ENCODE measurements around the gene DDX39B. TPM values are rescaled to one million over a fixed set of nuclear protein-coding genes. Genes with fewer than 3 reads are reported as not detected.

Gene DDX39B
- total and polyA plus RNA-seq, 7 experiments from 2014 or later: 106 to 761 (median 506) TPM

- DNase-seq (no peak), ATAC-seq (no peak)
- intact Hi-C loops (cut with micrococcal nuclease): no loop called here
- H3K4me1 ChIP-seq (ENCODE audit: control insufficient read depth in 2 of 2, insufficient read depth in 2 of 2, low read length in 2 of 2): no peaks in the 10 kb centered on the region
- H3K27ac ChIP-seq (ENCODE audit: low read depth, low read length): no peak overlapping the region
- H3K27me3 Mint-ChIP-seq: no peaks in the 10 kb centered on the region
- peaks cover 0 to 11% (median 0%) of the 10 kb centered on the region in 7 donors for H3K4me1 Mint-ChIP-seq
- no peaks in the 10 kb centered on the region for H3K36me3 Mint-ChIP-seq
- H3K9me3 Mint-ChIP-seq: no peaks in the 10 kb centered on the region
- ChIA-PET POLR2A (interaction anchor here (0.9 kb wide), 2 partner anchors 9 to 13 kb away, joined by 3 read pairs; no protein-coding TSS in a partner anchor), CTCF (interaction anchor here (0.7 kb wide), 2 partner anchors 10 to 84 kb away, joined by 3 to 4 read pairs; no protein-coding TSS in a partner anchor)
- no peaks in the 10 kb centered on the region for H3K9me3 ChIP-seq (ENCODE audit: control insufficient read depth in 2 of 3, low read length in 3 of 3)
- H3K4me3 ChIP-seq (ENCODE audit: low read length): no peak overlapping the region
- H3K36me3 ChIP-seq (ENCODE audit: control insufficient read depth in 2 of 3, insufficient read depth in 3 of 3, low read length in 3 of 3): no peaks in the 10 kb centered on the region
- H3K27ac Mint-ChIP-seq: no peak overlapping the region
- no peak overlapping the region for H3K4me3 Mint-ChIP-seq
- no peaks in the 10 kb centered on the region for H3K27me3 ChIP-seq (ENCODE audit: control insufficient read depth in 2 of 2, insufficient read depth in 2 of 2, low read length in 2 of 2)
These were observed 58.4 kb downstream of the DDX39B start for GRCh38 chr6:31483392-31483791.

GRCh38 chr6:31480574-31480973 lies 61.2 kb downstream of the DDX39B start:
- Mint-ChIP-seq H3K27me3 (no peaks in the 10 kb centered on the region), H3K4me1 (peaks cover 2 to 15% (median 7%) of the 10 kb centered on the region in 7 donors), H3K4me3 (no peak overlapping the region), H3K36me3 (no peaks in the 10 kb centered on the region), H3K27ac (no peak overlapping the region), H3K9me3 (no peaks in the 10 kb centered on the region)
- ATAC-seq (no peak), DNase-seq (no peak)
- H3K9me3 ChIP-seq (ENCODE audit: control insufficient read depth in 2 of 3, low read length in 3 of 3): no peaks in the 10 kb centered on the region
- H3K27me3 ChIP-seq (ENCODE audit: control insufficient read depth in 2 of 2, insufficient read depth in 2 of 2, low read length in 2 of 2): no peaks in the 10 kb centered on the region
- no peaks in the 10 kb centered on the region for H3K4me1 ChIP-seq (ENCODE audit: control insufficient read depth in 2 of 2, insufficient read depth in 2 of 2, low read length in 2 of 2)
- no peak overlapping the region for H3K27ac ChIP-seq (ENCODE audit: low read depth, low read length)
- ChIA-PET CTCF (no interaction called here), POLR2A (interaction anchor here (0.8 kb wide), 1 partner anchor 9 kb away, joined by 3 read pairs; no protein-coding TSS in a partner anchor)
- no peak overlapping the region for H3K4me3 ChIP-seq (ENCODE audit: low read length)
- intact Hi-C loops (cut with micrococcal nuclease): no loop called here
- no peaks in the 10 kb centered on the region for H3K36me3 ChIP-seq (ENCODE audit: control insufficient read depth in 2 of 3, insufficient read depth in 3 of 3, low read length in 3 of 3)

Other genes with a start within 250 kb of the DDX39B start
- gene HLA-B, start 184.8 kb downstream of the DDX39B start, total RNA-seq: 1,000 to 10,000 TPM; 5,136 to 7,364 (median 5,516) TPM
- 1,000 to 10,000 TPM; 5,467 to 7,459 TPM for gene HLA-B, start 184.8 kb downstream of the DDX39B start, polyA plus RNA-seq
- 10 to 100 TPM; 12.1 to 17.4 (median 15.2) TPM for gene MICA, start 138.4 kb downstream of the DDX39B start, total RNA-seq
- 1 to 10 TPM; 4.3 to 8.4 TPM for gene MICA, start 138.4 kb downstream of the DDX39B start, polyA plus RNA-seq
- gene MICB, start 43.9 kb downstream of the DDX39B start, total RNA-seq: 10 to 100 TPM; 11.7 to 49.5 (median 13.3) TPM
- 1 to 10 TPM; 3.4 to 4.7 TPM for gene MICB, start 43.9 kb downstream of the DDX39B start, polyA plus RNA-seq
- not detected for gene MCCD1, start 13.0 kb downstream of the DDX39B start, total RNA-seq
- gene MCCD1, start 13.0 kb downstream of the DDX39B start, polyA plus RNA-seq: not detected
- gene ATP6V1G2, start 4.6 kb upstream of the DDX39B start, total RNA-seq: 1 to 10 TPM; 2.7 to 7.5 (median 4.8) TPM
- gene ATP6V1G2, start 4.6 kb upstream of the DDX39B start, polyA plus RNA-seq: 1 to 10 TPM in 1 of 2 donors, under 1 TPM in 1; 0.38 to 1.9 TPM
- 10 to 100 TPM in 4 of 5 experiments, 1 to 10 TPM in 1; 8.7 to 17.2 (median 11.6) TPM for gene NFKBIL1, start 5.6 kb upstream of the DDX39B start, total RNA-seq
- 10 to 100 TPM in 1 of 2 donors, 1 to 10 TPM in 1; 9.4 to 13.8 TPM for gene NFKBIL1, start 5.6 kb upstream of the DDX39B start, polyA plus RNA-seq
- 100 to 1,000 TPM in 1 of 5 experiments, 10 to 100 TPM in 4; 12.3 to 110 (median 20.2) TPM for gene LTA, start 30.3 kb upstream of the DDX39B start, total RNA-seq
- 10 to 100 TPM; 24.0 to 27.5 TPM for gene LTA, start 30.3 kb upstream of the DDX39B start, polyA plus RNA-seq
- 100 to 1,000 TPM in 1 of 5 experiments, 10 to 100 TPM in 1, 1 to 10 TPM in 3; 5.4 to 125 (median 8.7) TPM for gene TNF, start 33.6 kb upstream of the DDX39B start, total RNA-seq
- 1 to 10 TPM in 1 of 2 donors, under 1 TPM in 1; 0.73 to 1.1 TPM for gene TNF, start 33.6 kb upstream of the DDX39B start, polyA plus RNA-seq
- 1,000 to 10,000 TPM in 1 of 5 experiments, 100 to 1,000 TPM in 4; 370 to 1,909 (median 670) TPM for gene LTB, start 40.4 kb upstream of the DDX39B start, total RNA-seq
- 1,000 to 10,000 TPM; 1,970 to 2,371 TPM for gene LTB, start 40.4 kb upstream of the DDX39B start, polyA plus RNA-seq
- 100 to 1,000 TPM in 2 of 5 experiments, 10 to 100 TPM in 3; 15.1 to 234 (median 32.0) TPM for gene LST1, start 44.3 kb upstream of the DDX39B start, total RNA-seq
- 10 to 100 TPM in 1 of 2 donors, 1 to 10 TPM in 1; 8.4 to 15.3 TPM for gene LST1, start 44.3 kb upstream of the DDX39B start, polyA plus RNA-seq
- gene NCR3, start 51.0 kb upstream of the DDX39B start, total RNA-seq: 10 to 100 TPM in 2 of 5 experiments, 1 to 10 TPM in 2, under 1 TPM in 1; 0.97 to 47.1 (median 6.7) TPM
- 10 to 100 TPM; 11.0 to 19.7 TPM for gene NCR3, start 51.0 kb upstream of the DDX39B start, polyA plus RNA-seq
- 100 to 1,000 TPM in 1 of 5 experiments, 10 to 100 TPM in 4; 33.1 to 160 (median 62.0) TPM for gene AIF1, start 73.2 kb upstream of the DDX39B start, total RNA-seq
- gene AIF1, start 73.2 kb upstream of the DDX39B start, polyA plus RNA-seq: 100 to 1,000 TPM; 140 to 182 TPM
- gene PRRC2A, start 78.7 kb upstream of the DDX39B start, total RNA-seq: 100 to 1,000 TPM; 203 to 238 (median 226) TPM
- gene PRRC2A, start 78.7 kb upstream of the DDX39B start, polyA plus RNA-seq: 1 to 10 TPM; 3.9 to 8.2 TPM
- 100 to 1,000 TPM; 260 to 321 (median 280) TPM for gene BAG6, start 110.7 kb upstream of the DDX39B start, total RNA-seq
- 10 to 100 TPM; 14.4 to 24.3 TPM for gene BAG6, start 110.7 kb upstream of the DDX39B start, polyA plus RNA-seq
- gene APOM, start 113.9 kb upstream of the DDX39B start, total RNA-seq: 1 to 10 TPM in 4 of 5 experiments, under 1 TPM in 1; 0.78 to 4.3 (median 2.8) TPM
- gene APOM, start 113.9 kb upstream of the DDX39B start, polyA plus RNA-seq: 1 to 10 TPM; 3.8 to 5.0 TPM
- 10 to 100 TPM; 14.0 to 32.8 (median 23.2) TPM for gene C6orf47, start 118.8 kb upstream of the DDX39B start, total RNA-seq
- 10 to 100 TPM; 22.3 to 33.7 TPM for gene C6orf47, start 118.8 kb upstream of the DDX39B start, polyA plus RNA-seq
- 10 to 100 TPM; 12.8 to 35.1 (median 28.9) TPM for gene GPANK1, start 123.0 kb upstream of the DDX39B start, total RNA-seq
- 10 to 100 TPM; 24.0 to 27.2 TPM for gene GPANK1, start 123.0 kb upstream of the DDX39B start, polyA plus RNA-seq
- 100 to 1,000 TPM; 101 to 215 (median 133) TPM for gene CSNK2B, start 124.1 kb upstream of the DDX39B start, total RNA-seq
- 100 to 1,000 TPM; 260 to 275 TPM for gene CSNK2B, start 124.1 kb upstream of the DDX39B start, polyA plus RNA-seq
- 10 to 100 TPM; 27.7 to 51.0 (median 42.9) TPM for gene LY6G5B, start 128.0 kb upstream of the DDX39B start, total RNA-seq
- not detected for gene LY6G5B, start 128.0 kb upstream of the DDX39B start, polyA plus RNA-seq
- 1 to 10 TPM; 2.4 to 4.3 (median 3.1) TPM for gene LY6G5C, start 139.1 kb upstream of the DDX39B start, total RNA-seq
- 10 to 100 TPM in 1 of 2 donors, 1 to 10 TPM in 1; 6.4 to 10.2 TPM for gene LY6G5C, start 139.1 kb upstream of the DDX39B start, polyA plus RNA-seq
- gene ABHD16A, start 161.3 kb upstream of the DDX39B start, total RNA-seq: 10 to 100 TPM; 60.1 to 71.7 (median 65.2) TPM
- 10 to 100 TPM; 31.1 to 42.5 TPM for gene ABHD16A, start 161.3 kb upstream of the DDX39B start, polyA plus RNA-seq
- gene LY6G6F, start 164.9 kb upstream of the DDX39B start, total RNA-seq: under 1 TPM in 1 of 5 experiments, not detected in 4; 0.56 TPM
- gene LY6G6F, start 164.9 kb upstream of the DDX39B start, polyA plus RNA-seq: not detected
- gene LY6G6D, start 173.3 kb upstream of the DDX39B start, total RNA-seq: not detected
- not detected for gene LY6G6D, start 173.3 kb upstream of the DDX39B start, polyA plus RNA-seq
- 1 to 10 TPM in 1 of 5 experiments, not detected in 4; 1.2 TPM for gene LY6G6C, start 179.7 kb upstream of the DDX39B start, total RNA-seq
- gene LY6G6C, start 179.7 kb upstream of the DDX39B start, polyA plus RNA-seq: not detected
- gene MPIG6B, start 181.4 kb upstream of the DDX39B start, total RNA-seq: 1 to 10 TPM in 1 of 5 experiments, under 1 TPM in 4; 0.12 to 4.7 (median 0.64) TPM
- 1 to 10 TPM in 1 of 2 donors, under 1 TPM in 1; 0.20 to 2.3 TPM for gene MPIG6B, start 181.4 kb upstream of the DDX39B start, polyA plus RNA-seq
- 10 to 100 TPM in 2 of 5 experiments, 1 to 10 TPM in 3; 4.9 to 31.4 (median 7.1) TPM for gene DDAH2, start 187.3 kb upstream of the DDX39B start, total RNA-seq
- 10 to 100 TPM; 13.1 to 15.3 TPM for gene DDAH2, start 187.3 kb upstream of the DDX39B start, polyA plus RNA-seq
- 100 to 1,000 TPM in 2 of 5 experiments, 10 to 100 TPM in 3; 29.3 to 494 (median 58.2) TPM for gene CLIC1, start 194.5 kb upstream of the DDX39B start, total RNA-seq
- 100 to 1,000 TPM; 102 to 122 TPM for gene CLIC1, start 194.5 kb upstream of the DDX39B start, polyA plus RNA-seq
- 10 to 100 TPM; 10.3 to 52.2 (median 11.4) TPM for gene MSH5, start 198.0 kb upstream of the DDX39B start, total RNA-seq
- gene MSH5, start 198.0 kb upstream of the DDX39B start, polyA plus RNA-seq: 1 to 10 TPM in 1 of 2 donors, under 1 TPM in 1; 0.51 to 2.6 TPM
- 10 to 100 TPM in 1 of 5 experiments, 1 to 10 TPM in 4; 2.3 to 11.1 (median 3.3) TPM for gene SAPCD1, start 220.7 kb upstream of the DDX39B start, total RNA-seq
- gene SAPCD1, start 220.7 kb upstream of the DDX39B start, polyA plus RNA-seq: not detected
- gene VWA7, start 235.3 kb upstream of the DDX39B start, total RNA-seq: 1 to 10 TPM in 3 of 5 experiments, under 1 TPM in 2; 0.53 to 4.5 (median 1.1) TPM
- not detected for gene VWA7, start 235.3 kb upstream of the DDX39B start, polyA plus RNA-seq